ENCODE results near the gene MADD.

Gene MADD

DNA sequence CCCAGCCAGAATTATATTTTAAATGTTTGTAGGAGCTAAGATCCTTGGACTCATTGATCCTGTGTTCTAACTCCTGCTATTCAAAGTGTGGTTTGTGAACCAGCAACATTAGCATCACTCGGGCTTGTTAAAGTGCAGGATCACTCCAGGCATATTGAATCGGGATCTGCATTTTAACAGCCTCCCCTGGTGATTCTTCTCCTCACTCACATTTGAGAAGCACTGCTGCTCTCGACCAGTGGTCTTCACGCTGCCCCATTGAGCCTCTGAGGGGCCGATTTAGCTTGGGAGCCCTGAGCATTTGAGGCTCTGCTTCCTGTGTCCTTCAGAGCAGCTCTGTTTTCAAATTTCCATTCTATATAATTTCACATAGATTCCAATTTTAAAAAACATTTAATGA is 10.9 kb downstream of the MADD start:
- H3K4me3 ChIP-seq (ENCODE audit: low read length) = no peak overlapping the region

GRCh38 chr11:47282462-47282861 is 12.5 kb downstream of the MADD start:
- Histone ChIP-seq H2AK5ac (ENCODE audit: low read length) (no peak overlapping the region), H3K4me2 (ENCODE audit: low read length) (no peak overlapping the region), H3K9ac (ENCODE audit: low read length) (no peak overlapping the region), H3K4ac (ENCODE audit: low read depth, low read length) (no peak overlapping the region), H3K36me3 (ENCODE audit: control insufficient read depth, insufficient read depth, low read length) (peaks cover 7% of the 10 kb centered on the region), H4K5ac (ENCODE audit: low read length) (no peak overlapping the region), H3K23ac (ENCODE audit: low read length) (no peak overlapping the region), H3K18ac (ENCODE audit: low read length) (no peak overlapping the region), H3K56ac (ENCODE audit: low read length) (no peak overlapping the region), H3K27me3 (ENCODE audit: insufficient read depth, low read length, poor library complexity) (no peaks in the 10 kb centered on the region), H3K4me1 (ENCODE audit: control insufficient read depth, low read depth, low read length) (no peaks in the 10 kb centered on the region), H2BK120ac (ENCODE audit: low read depth, low read length) (no peak overlapping the region), H4K8ac (ENCODE audit: low read depth, low read length) (no peak overlapping the region), H3K79me2 (ENCODE audit: control insufficient read depth, insufficient read depth, low read length) (no peaks in the 10 kb centered on the region), H3K4me3 (ENCODE audit: low read length) (no peak overlapping the region), H3K79me1 (ENCODE audit: low read length) (no peaks in the 10 kb centered on the region), H2BK15ac (replicated peaks; ENCODE audit: low read depth) (no peak overlapping the region), H2BK5ac (ENCODE audit: low read length) (no peak overlapping the region), H3K27ac (ENCODE audit: low read depth, low read length) (no peak overlapping the region)
- no peak for DNase-seq
- WGBS (ENCODE audit: extremely low coverage, insufficient coverage, low lambda C conversion rate) = no CpG with 5 or more reads among the region's 7 CpGs

More for the DNA sequence above, 10.9 kb downstream of the MADD start:
- Histone ChIP-seq H3K79me2 (ENCODE audit: control insufficient read depth, insufficient read depth, low read length) (no peaks in the 10 kb centered on the region), H3K18ac (ENCODE audit: low read length) (no peak overlapping the region), H2BK5ac (ENCODE audit: low read length) (no peak overlapping the region), H3K23ac (ENCODE audit: low read length) (no peak overlapping the region), H3K79me1 (ENCODE audit: low read length) (no peaks in the 10 kb centered on the region), H2BK15ac (replicated peaks; ENCODE audit: low read depth) (no peak overlapping the region), H3K4me1 (ENCODE audit: control insufficient read depth, low read depth, low read length) (no peaks in the 10 kb centered on the region), H3K56ac (ENCODE audit: low read length) (no peak overlapping the region), H2AK5ac (ENCODE audit: low read length) (no peak overlapping the region), H2BK120ac (ENCODE audit: low read depth, low read length) (no peak overlapping the region), H3K27me3 (ENCODE audit: insufficient read depth, low read length, poor library complexity) (no peaks in the 10 kb centered on the region), H4K5ac (ENCODE audit: low read length) (no peak overlapping the region), H3K27ac (ENCODE audit: low read depth, low read length) (no peak overlapping the region), H4K8ac (ENCODE audit: low read depth, low read length) (no peak overlapping the region), H3K36me3 (ENCODE audit: control insufficient read depth, insufficient read depth, low read length) (peaks cover 7% of the 10 kb centered on the region), H3K4me2 (ENCODE audit: low read length) (no peak overlapping the region), H3K9ac (ENCODE audit: low read length) (no peak overlapping the region), H3K4ac (ENCODE audit: low read depth, low read length) (no peak overlapping the region)
- DNase-seq = no peak
- WGBS (ENCODE audit: extremely low coverage, insufficient coverage, low lambda C conversion rate) = no CpG with 5 or more reads among the region's 5 CpGs

DNA sequence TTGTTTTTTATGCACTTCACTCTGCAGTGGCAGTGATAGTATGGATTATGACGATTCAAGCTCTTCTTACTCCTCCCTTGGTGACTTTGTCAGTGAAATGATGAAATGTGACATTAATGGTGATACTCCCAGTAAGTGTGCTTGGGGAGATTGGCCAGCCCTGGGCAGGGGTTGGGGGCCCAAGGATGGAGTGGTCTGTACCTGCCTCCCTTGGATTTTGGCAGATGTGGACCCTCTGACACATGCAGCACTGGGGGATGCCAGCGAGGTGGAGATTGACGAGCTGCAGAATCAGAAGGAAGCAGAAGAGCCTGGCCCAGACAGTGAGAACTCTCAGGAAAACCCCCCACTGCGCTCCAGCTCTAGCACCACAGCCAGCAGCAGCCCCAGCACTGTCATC is 14.2 kb downstream of the MADD start:
- Histone ChIP-seq H4K5ac (ENCODE audit: low read length) (no peak overlapping the region), H3K4ac (ENCODE audit: low read depth, low read length) (no peak overlapping the region), H2AK5ac (ENCODE audit: low read length) (no peak overlapping the region), H3K79me2 (ENCODE audit: control insufficient read depth, insufficient read depth, low read length) (no peaks in the 10 kb centered on the region), H3K4me2 (ENCODE audit: low read length) (no peak overlapping the region), H3K36me3 (ENCODE audit: control insufficient read depth, insufficient read depth, low read length) (peaks cover 11% of the 10 kb centered on the region), H3K18ac (ENCODE audit: low read length) (no peak overlapping the region), H3K56ac (ENCODE audit: low read length) (no peak overlapping the region), H2BK5ac (ENCODE audit: low read length) (no peak overlapping the region), H2BK15ac (replicated peaks; ENCODE audit: low read depth) (no peak overlapping the region), H3K79me1 (ENCODE audit: low read length) (no peaks in the 10 kb centered on the region), H3K27ac (ENCODE audit: low read depth, low read length) (no peak overlapping the region), H3K9ac (ENCODE audit: low read length) (no peak overlapping the region), H3K4me1 (ENCODE audit: control insufficient read depth, low read depth, low read length) (no peaks in the 10 kb centered on the region), H3K27me3 (ENCODE audit: insufficient read depth, low read length, poor library complexity) (no peaks in the 10 kb centered on the region), H3K23ac (ENCODE audit: low read length) (no peak overlapping the region), H4K8ac (ENCODE audit: low read depth, low read length) (no peak overlapping the region), H2BK120ac (ENCODE audit: low read depth, low read length) (no peak overlapping the region), H3K4me3 (ENCODE audit: low read length) (no peak overlapping the region)
- no peak for DNase-seq
- no CpG with 5 or more reads among the region's 4 CpGs for WGBS (ENCODE audit: extremely low coverage, insufficient coverage, low lambda C conversion rate)

- H2BK15ac ChIP-seq (replicated peaks; ENCODE audit: low read depth) = no peak overlapping the region
- H3K4ac ChIP-seq (ENCODE audit: low read depth, low read length) = no peak overlapping the region
- H2AK5ac ChIP-seq (ENCODE audit: low read length) = no peak overlapping the region
- H3K18ac ChIP-seq (ENCODE audit: low read length) = no peak overlapping the region
- H3K4me3 ChIP-seq (ENCODE audit: low read length) = no peak overlapping the region
- H3K9ac ChIP-seq (ENCODE audit: low read length) = no peak overlapping the region
- H4K8ac ChIP-seq (ENCODE audit: low read depth, low read length) = no peak overlapping the region
- H3K79me2 ChIP-seq (ENCODE audit: control insufficient read depth, insufficient read depth, low read length) = no peaks in the 10 kb centered on the region
- WGBS (ENCODE audit: extremely low coverage, insufficient coverage, low lambda C conversion rate) = no CpG with 5 or more reads among the region's 13 CpGs
- no peaks in the 10 kb centered on the region for H3K4me1 ChIP-seq (ENCODE audit: control insufficient read depth, low read depth, low read length)
- H3K4me2 ChIP-seq (ENCODE audit: low read length) = no peak overlapping the region
- no peaks in the 10 kb centered on the region for H3K27me3 ChIP-seq (ENCODE audit: insufficient read depth, low read length, poor library complexity)
- no peak overlapping the region for H2BK120ac ChIP-seq (ENCODE audit: low read depth, low read length)
- no peak overlapping the region for H3K56ac ChIP-seq (ENCODE audit: low read length)
- H3K27ac ChIP-seq (ENCODE audit: low read depth, low read length) = no peak overlapping the region
- no peak overlapping the region for H4K5ac ChIP-seq (ENCODE audit: low read length)
- H3K79me1 ChIP-seq (ENCODE audit: low read length) = no peaks in the 10 kb centered on the region
- H3K23ac ChIP-seq (ENCODE audit: low read length) = no peak overlapping the region
- H2BK5ac ChIP-seq (ENCODE audit: low read length) = no peak overlapping the region
- DNase-seq = no peak
- H3K36me3 ChIP-seq (ENCODE audit: control insufficient read depth, insufficient read depth, low read length) = peaks cover 12% of the 10 kb centered on the region
Observed at GRCh38 chr11:47285969-47286770, 16.2 kb downstream of the MADD start.

DNA sequence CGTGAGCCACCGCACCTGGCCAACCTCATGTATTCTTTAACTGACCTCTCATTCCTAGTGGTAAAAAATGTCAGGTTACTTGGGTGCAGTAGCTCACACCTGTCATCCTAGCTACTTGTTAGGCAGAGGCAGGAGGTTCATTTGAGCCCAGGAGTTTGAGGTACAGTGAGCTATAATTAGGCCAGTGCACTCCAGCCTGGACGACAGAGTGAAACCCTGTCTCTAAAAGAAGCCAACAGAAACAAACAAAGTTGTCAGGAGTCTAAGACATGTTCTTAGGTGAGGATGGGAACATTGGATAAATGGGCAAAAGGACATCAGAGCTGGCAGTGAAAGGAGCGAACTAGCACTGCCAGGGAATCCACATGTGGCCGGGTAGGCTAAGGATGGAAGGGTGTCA is 18.1 kb downstream of the MADD start:
- Histone ChIP-seq H2BK120ac (ENCODE audit: low read depth, low read length) (no peak overlapping the region), H3K36me3 (ENCODE audit: control insufficient read depth, insufficient read depth, low read length) (peaks cover 15% of the 10 kb centered on the region), H3K56ac (ENCODE audit: low read length) (no peak overlapping the region), H3K79me1 (ENCODE audit: low read length) (no peaks in the 10 kb centered on the region), H3K27ac (ENCODE audit: low read depth, low read length) (no peak overlapping the region), H3K23ac (ENCODE audit: low read length) (no peak overlapping the region), H3K27me3 (ENCODE audit: insufficient read depth, low read length, poor library complexity) (no peaks in the 10 kb centered on the region), H2BK5ac (ENCODE audit: low read length) (no peak overlapping the region), H2AK5ac (ENCODE audit: low read length) (no peak overlapping the region), H3K4me3 (ENCODE audit: low read length) (no peak overlapping the region), H4K5ac (ENCODE audit: low read length) (no peak overlapping the region), H3K4me2 (ENCODE audit: low read length) (no peak overlapping the region), H4K8ac (ENCODE audit: low read depth, low read length) (no peak overlapping the region), H3K79me2 (ENCODE audit: control insufficient read depth, insufficient read depth, low read length) (no peaks in the 10 kb centered on the region), H2BK15ac (replicated peaks; ENCODE audit: low read depth) (no peak overlapping the region), H3K4ac (ENCODE audit: low read depth, low read length) (no peak overlapping the region), H3K18ac (ENCODE audit: low read length) (no peak overlapping the region), H3K4me1 (ENCODE audit: control insufficient read depth, low read depth, low read length) (no peaks in the 10 kb centered on the region), H3K9ac (ENCODE audit: low read length) (no peak overlapping the region)
- no peak for DNase-seq
- no CpG with 5 or more reads among the region's 5 CpGs for WGBS (ENCODE audit: extremely low coverage, insufficient coverage, low lambda C conversion rate)

GRCh38 chr11:47289856-47290255 is 19.9 kb downstream of the MADD start:
- no peak overlapping the region for H3K18ac ChIP-seq (ENCODE audit: low read length)
- no peaks in the 10 kb centered on the region for H3K27me3 ChIP-seq (ENCODE audit: insufficient read depth, low read length, poor library complexity)
- no peak overlapping the region for H3K23ac ChIP-seq (ENCODE audit: low read length)
- H3K36me3 ChIP-seq (ENCODE audit: control insufficient read depth, insufficient read depth, low read length) = peaks cover 10% of the 10 kb centered on the region
- H3K4me3 ChIP-seq (ENCODE audit: low read length) = no peak overlapping the region
- H2BK120ac ChIP-seq (ENCODE audit: low read depth, low read length) = no peak overlapping the region
- no peak overlapping the region for H4K5ac ChIP-seq (ENCODE audit: low read length)
- H4K8ac ChIP-seq (ENCODE audit: low read depth, low read length) = no peak overlapping the region
- H3K27ac ChIP-seq (ENCODE audit: low read depth, low read length) = no peak overlapping the region
- H3K4ac ChIP-seq (ENCODE audit: low read depth, low read length) = no peak overlapping the region
- no peak overlapping the region for H3K56ac ChIP-seq (ENCODE audit: low read length)
- no peaks in the 10 kb centered on the region for H3K4me1 ChIP-seq (ENCODE audit: control insufficient read depth, low read depth, low read length)
- no peak overlapping the region for H2BK5ac ChIP-seq (ENCODE audit: low read length)
- WGBS (ENCODE audit: extremely low coverage, insufficient coverage, low lambda C conversion rate) = no CpG with 5 or more reads among the region's 15 CpGs
- H3K79me2 ChIP-seq (ENCODE audit: control insufficient read depth, insufficient read depth, low read length) = no peaks in the 10 kb centered on the region
- H3K4me2 ChIP-seq (ENCODE audit: low read length) = no peak overlapping the region
- no peak overlapping the region for H2BK15ac ChIP-seq (replicated peaks; ENCODE audit: low read depth)
- H3K79me1 ChIP-seq (ENCODE audit: low read length) = no peaks in the 10 kb centered on the region
- H3K9ac ChIP-seq (ENCODE audit: low read length) = no peak overlapping the region
- no peak for DNase-seq
- no peak overlapping the region for H2AK5ac ChIP-seq (ENCODE audit: low read length)

All from mesendoderm (in vitro differentiated cells).